CD4-positive, CD25-positive, alpha-beta regulatory T cell (primary cell): ENCODE measurements around the gene CLCN4. TPM values are rescaled to one million over a fixed set of nuclear protein-coding genes. Genes with fewer than 3 reads are reported as not detected.

Source experiments
- ATAC-seq, 2 donors: fragments of 150-1000 bp; cut with Tn5 transposase; one replicate each; pipeline ENCODE4 v1.10.0; 2021; ENCODE audit warnings: low read depth in 2 of 2, moderate number of reproducible peaks in 2 of 2, moderate library complexity in 1 of 2
- DNase-seq, 3 donors: peaks; one replicate each; pipeline versions ENCODE4 v3.0.0 to v3.0.0-alpha.2; 2012 to 2022; ENCODE audit warnings: mixed read lengths in 1 of 3
- H3K27ac ChIP-seq: one replicate; pipeline ENCODE4 v1.7.0; 2013; ENCODE audit warnings: mild to moderate bottlenecking, low read length; ENCODE audit not compliant: insufficient read depth, poor library complexity, severe bottlenecking
- H3K27me3 ChIP-seq: one replicate; pipeline ENCODE4 v1.7.0; 2013; ENCODE audit warnings: low read length; ENCODE audit not compliant: control insufficient read depth, insufficient read depth
- H3K36me3 ChIP-seq: one replicate; pipeline ENCODE4 v1.7.0; 2013; ENCODE audit warnings: mild to moderate bottlenecking, low read length, moderate library complexity; ENCODE audit not compliant: control insufficient read depth, insufficient read depth
- H3K4me1 ChIP-seq: 2 replicates; pipeline ENCODE4 v1.7.0; 2013; ENCODE audit warnings: mild to moderate bottlenecking, low read length; ENCODE audit not compliant: insufficient read depth, control insufficient read depth, poor library complexity, severe bottlenecking
- H3K4me3 ChIP-seq: one replicate; pipeline ENCODE4 v1.7.0; 2013; ENCODE audit warnings: low read depth, mild to moderate bottlenecking, low read length, moderate library complexity
- H3K9me3 ChIP-seq, 2 experiments: 1 replicate in 1 of 2; 2 replicates in 1 of 2; pipeline ENCODE4 v1.7.0; 2013; ENCODE audit warnings: low read length in 2 of 2, mild to moderate bottlenecking in 1 of 2, moderate library complexity in 1 of 2; ENCODE audit not compliant: control insufficient read depth in 2 of 2
- H3K27ac Mint-ChIP-seq, 3 donors: one replicate each; pipeline ENCODE4 v1.8.0; 2020 to 2022; ENCODE audit warnings: mild to moderate bottlenecking in 3 of 3, mixed read lengths in 3 of 3, moderate library complexity in 2 of 3
- H3K27me3 Mint-ChIP-seq: one replicate; pipeline ENCODE4 v1.8.0; 2022; ENCODE audit warnings: mild to moderate bottlenecking, mixed read lengths
- H3K36me3 Mint-ChIP-seq: one replicate; pipeline ENCODE4 v1.8.0; 2020; ENCODE audit warnings: mixed read lengths
- H3K4me1 Mint-ChIP-seq, 4 donors: one replicate each; pipeline ENCODE4 v1.8.0; 2020 to 2022; ENCODE audit warnings: mixed read lengths in 4 of 4, mild to moderate bottlenecking in 1 of 4
- H3K4me3 Mint-ChIP-seq, 4 donors: one replicate each; pipeline ENCODE4 v1.8.0; 2020 to 2022; ENCODE audit warnings: mild to moderate bottlenecking in 4 of 4, mixed read lengths in 4 of 4, moderate library complexity in 3 of 4
- H3K9me3 Mint-ChIP-seq, 7 donors: one replicate each; pipeline ENCODE4 v1.8.0; 2020 to 2022; ENCODE audit warnings: mixed read lengths in 7 of 7, mild to moderate bottlenecking in 3 of 7, moderate library complexity in 2 of 7
- polyA plus RNA-seq, 4 donors: library from polyadenylated mRNA; unstranded; fragments of 300-500 nt; fragmentation: Illumina TruSeq; gene quantifications; one replicate each; pipeline ENCODE4 v1.2.3, GENCODE V29; 2021
- total RNA-seq: library from RNA; stranded (reverse); gene quantifications from one replicate; pipeline ENCODE4 v1.2.3, GENCODE V29; 2022

Gene CLCN4
- total and polyA plus RNA-seq, 5 donors from 2014 or later: 0.37 TPM; not detected in 4

GRCh38 chrX:10177004-10177396, 20.2 kb downstream of the CLCN4 start:
- Mint-ChIP-seq H3K27ac (no peak overlapping the region), H3K9me3 (no peaks in the 10 kb centered on the region), H3K36me3 (no peaks in the 10 kb centered on the region), H3K4me1 (no peaks in the 10 kb centered on the region), H3K4me3 (no peak overlapping the region), H3K27me3 (peaks cover 14% of the 10 kb centered on the region)
- H3K4me1 ChIP-seq: no peaks in the 10 kb centered on the region
- H3K36me3 ChIP-seq: no peaks in the 10 kb centered on the region
- H3K9me3 ChIP-seq: no peaks in the 10 kb centered on the region
- no peak for DNase-seq
- no peak overlapping the region for H3K27ac ChIP-seq
- no peaks in the 10 kb centered on the region for H3K27me3 ChIP-seq
- no peak overlapping the region for H3K4me3 ChIP-seq
- ATAC-seq: no peak

DNA sequence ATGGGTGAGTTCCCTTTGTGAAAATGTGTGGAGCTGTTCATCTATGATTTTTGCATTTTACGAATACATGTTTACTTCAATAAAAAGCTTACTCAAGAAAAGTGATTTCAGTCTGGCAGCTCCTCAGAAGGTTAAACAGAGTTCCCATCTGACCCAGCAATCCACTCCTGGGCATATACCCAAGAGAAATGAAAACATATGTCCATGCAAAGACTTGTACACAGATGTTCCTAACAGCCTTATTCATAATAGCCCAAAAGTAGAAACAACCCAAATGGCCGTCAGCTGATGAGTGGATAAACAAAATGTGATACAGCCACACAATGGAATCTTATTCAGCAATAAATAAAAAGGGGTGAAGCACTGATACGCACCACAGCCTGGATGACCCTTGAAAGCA, 20.8 kb downstream of the CLCN4 start:
- Mint-ChIP-seq H3K9me3 (no peaks in the 10 kb centered on the region), H3K36me3 (no peaks in the 10 kb centered on the region), H3K27ac (no peak overlapping the region), H3K27me3 (peaks cover 14% of the 10 kb centered on the region), H3K4me3 (no peak overlapping the region), H3K4me1 (no peaks in the 10 kb centered on the region)
- Histone ChIP-seq H3K27me3 (no peaks in the 10 kb centered on the region), H3K9me3 (no peaks in the 10 kb centered on the region), H3K27ac (no peak overlapping the region), H3K4me3 (no peak overlapping the region), H3K36me3 (no peaks in the 10 kb centered on the region), H3K4me1 (no peaks in the 10 kb centered on the region)
- DNase-seq (no peak), ATAC-seq (no peak)

GRCh38 chrX:10178866-10179463, 22.2 kb downstream of the CLCN4 start:
- Histone ChIP-seq H3K27ac (no peak overlapping the region), H3K4me1 (no peaks in the 10 kb centered on the region), H3K27me3 (no peaks in the 10 kb centered on the region), H3K4me3 (no peak overlapping the region), H3K9me3 (no peaks in the 10 kb centered on the region), H3K36me3 (no peaks in the 10 kb centered on the region)
- H3K27me3 Mint-ChIP-seq: peaks cover 14% of the 10 kb centered on the region
- H3K4me1 Mint-ChIP-seq: no peaks in the 10 kb centered on the region
- H3K36me3 Mint-ChIP-seq: no peaks in the 10 kb centered on the region
- H3K9me3 Mint-ChIP-seq: no peaks in the 10 kb centered on the region
- H3K4me3 Mint-ChIP-seq: no peak overlapping the region
- ATAC-seq (no peak), DNase-seq (no peak)
- no peak overlapping the region for H3K27ac Mint-ChIP-seq

DNA sequence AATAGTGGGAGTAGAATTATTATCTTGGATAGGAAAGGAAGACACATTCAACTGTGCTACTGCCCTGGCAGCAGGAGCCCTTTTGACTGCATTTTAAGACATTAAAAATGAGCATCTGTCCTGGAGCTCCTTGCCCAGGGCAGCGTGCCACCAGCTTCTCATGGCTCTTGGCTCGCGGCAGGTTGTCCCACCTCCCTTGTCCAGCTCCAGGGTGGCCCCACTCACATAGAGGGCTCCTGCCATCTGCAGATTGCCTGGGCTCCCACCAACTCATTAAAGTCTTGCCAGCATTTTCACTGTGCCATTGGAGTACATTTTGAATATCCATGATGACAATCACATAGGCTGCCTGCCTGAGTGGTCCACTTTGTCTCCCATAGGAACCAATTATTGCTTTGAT, 27.0 kb downstream of the CLCN4 start:
- Histone ChIP-seq H3K27ac (no peak overlapping the region), H3K9me3 (no peaks in the 10 kb centered on the region), H3K36me3 (no peaks in the 10 kb centered on the region), H3K4me3 (no peak overlapping the region), H3K4me1 (no peaks in the 10 kb centered on the region), H3K27me3 (no peaks in the 10 kb centered on the region)
- ATAC-seq (no peak), DNase-seq (no peak)
- Mint-ChIP-seq H3K4me1 (no peaks in the 10 kb centered on the region), H3K27me3 (peaks cover 4% of the 10 kb centered on the region), H3K4me3 (no peak overlapping the region), H3K36me3 (no peaks in the 10 kb centered on the region), H3K27ac (no peak overlapping the region), H3K9me3 (no peaks in the 10 kb centered on the region)

GRCh38 chrX:10184411-10184810, 27.6 kb downstream of the CLCN4 start:
- Histone ChIP-seq H3K4me3 (no peak overlapping the region), H3K36me3 (no peaks in the 10 kb centered on the region), H3K4me1 (no peaks in the 10 kb centered on the region), H3K9me3 (no peaks in the 10 kb centered on the region), H3K27ac (no peak overlapping the region), H3K27me3 (no peaks in the 10 kb centered on the region)
- Mint-ChIP-seq H3K4me1 (no peaks in the 10 kb centered on the region), H3K4me3 (no peak overlapping the region), H3K36me3 (no peaks in the 10 kb centered on the region), H3K27ac (no peak overlapping the region), H3K9me3 (no peaks in the 10 kb centered on the region), H3K27me3 (peaks cover 4% of the 10 kb centered on the region)
- no peak for DNase-seq
- ATAC-seq: no peak

- no peaks in the 10 kb centered on the region for H3K9me3 ChIP-seq
- H3K4me1 Mint-ChIP-seq: peaks cover 0 to 4% (median 0%) of the 10 kb centered on the region in 4 donors
- H3K27me3 ChIP-seq: no peaks in the 10 kb centered on the region
- H3K4me3 ChIP-seq: no peak overlapping the region
- H3K36me3 ChIP-seq: no peaks in the 10 kb centered on the region
- no peak for ATAC-seq
- DNase-seq: no peak
- no peak overlapping the region for H3K27ac ChIP-seq
- H3K4me3 Mint-ChIP-seq: no peak overlapping the region
- H3K9me3 Mint-ChIP-seq: no peaks in the 10 kb centered on the region
- peaks cover 4% of the 10 kb centered on the region for H3K27me3 Mint-ChIP-seq
- no peaks in the 10 kb centered on the region for H3K4me1 ChIP-seq
- H3K36me3 Mint-ChIP-seq: no peaks in the 10 kb centered on the region
- peak overlapping the region in 1 of 3 donors; percentile 21 for H3K27ac Mint-ChIP-seq
Observed at GRCh38 chrX:10186355-10186754, 29.6 kb downstream of the CLCN4 start.

DNA sequence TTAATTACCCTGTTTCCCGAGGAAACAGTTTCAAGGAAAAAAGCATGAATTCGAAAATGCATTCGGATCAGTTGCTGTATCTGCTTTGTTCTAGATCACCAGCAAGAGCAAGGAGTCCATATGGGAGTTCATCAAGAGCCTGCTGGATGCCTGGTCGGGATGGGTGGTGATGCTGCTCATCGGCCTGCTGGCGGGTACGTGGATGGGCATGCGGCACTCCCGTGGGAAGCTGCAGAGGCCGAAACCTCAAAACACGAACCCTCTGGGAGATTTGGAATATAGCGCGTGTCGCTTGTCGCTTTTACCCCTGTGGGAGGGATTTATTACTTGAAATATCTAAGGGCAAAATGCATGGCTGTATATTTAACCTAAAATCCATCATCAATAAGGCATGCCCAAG, 30.6 kb downstream of the CLCN4 start:
- peaks cover 4% of the 10 kb centered on the region for H3K27me3 Mint-ChIP-seq
- no peak overlapping the region for H3K4me3 Mint-ChIP-seq
- no peaks in the 10 kb centered on the region for H3K36me3 Mint-ChIP-seq
- Histone ChIP-seq H3K4me1 (no peaks in the 10 kb centered on the region), H3K4me3 (no peak overlapping the region), H3K36me3 (no peaks in the 10 kb centered on the region), H3K9me3 (no peaks in the 10 kb centered on the region), H3K27ac (no peak overlapping the region), H3K27me3 (no peaks in the 10 kb centered on the region)
- no peak for DNase-seq
- no peak for ATAC-seq
- H3K27ac Mint-ChIP-seq: no peak overlapping the region
- H3K4me1 Mint-ChIP-seq: peaks cover 0 to 4% (median 0%) of the 10 kb centered on the region in 4 donors
- H3K9me3 Mint-ChIP-seq: no peaks in the 10 kb centered on the region
